Mesendoderm (in vitro differentiated cells): Measurements from ENCODE around the gene RBFA.
A peak's percentile ranks its signal among the peaks of the same experiment; 100 is the strongest.
"Not testable (repeated sequence)": the region's sequence is repeated elsewhere in the genome, so short reads cannot be mapped to it uniquely, and the experiment has no call there.

ENCODE experiments used
- DNase-seq: peaks from one replicate; pipeline ENCODE4 v3.0.0; 2013
- H2AK5ac ChIP-seq: 2 replicates; pipeline ENCODE4 v1.6.1; 2013; ENCODE audit warnings: low read length, inconsistent platforms
- H2BK120ac ChIP-seq: 2 replicates; pipeline ENCODE4 v1.6.1; 2013; ENCODE audit warnings: low read depth, mild to moderate bottlenecking, low read length, moderate library complexity, mixed read lengths
- H2BK15ac ChIP-seq: replicated peaks from 2 replicates; pipeline ENCODE4 v1.6.1; 2013; ENCODE audit warnings: low read depth, mild to moderate bottlenecking, moderate library complexity
- H2BK5ac ChIP-seq: 2 replicates; pipeline ENCODE4 v1.6.1; 2013; ENCODE audit warnings: low read length, inconsistent platforms
- H3K18ac ChIP-seq: 2 replicates; pipeline ENCODE4 v1.6.1; 2013; ENCODE audit warnings: mild to moderate bottlenecking, low read length, mixed read lengths
- H3K23ac ChIP-seq: one replicate; pipeline ENCODE4 v1.6.1; 2013; ENCODE audit warnings: low read length
- H3K27ac ChIP-seq: 2 replicates; pipeline ENCODE4 v1.5.1; 2013; ENCODE audit warnings: low read depth, mild to moderate bottlenecking, inconsistent platforms, low read length, moderate library complexity
- H3K27me3 ChIP-seq: 2 replicates; pipeline ENCODE4 v1.6.1; 2013; ENCODE audit warnings: low read length, control low read depth, mild to moderate bottlenecking, inconsistent platforms; ENCODE audit not compliant: insufficient read depth, poor library complexity
- H3K36me3 ChIP-seq: 2 replicates; pipeline ENCODE4 v1.6.1; 2013; ENCODE audit warnings: low read length, inconsistent platforms; ENCODE audit not compliant: control insufficient read depth, insufficient read depth
- H3K4ac ChIP-seq: one replicate; pipeline ENCODE4 v1.6.1; 2013; ENCODE audit warnings: low read depth, mild to moderate bottlenecking, low read length, moderate library complexity
- H3K4me1 ChIP-seq: 2 replicates; pipeline ENCODE4 v1.6.1; 2013; ENCODE audit warnings: low read depth, low read length, inconsistent platforms; ENCODE audit not compliant: control insufficient read depth
- H3K4me2 ChIP-seq: 2 replicates; pipeline ENCODE4 v1.6.1; 2013; ENCODE audit warnings: low read length
- H3K4me3 ChIP-seq: 2 replicates; pipeline ENCODE4 v1.5.1; 2013; ENCODE audit warnings: mild to moderate bottlenecking, low read length
- H3K56ac ChIP-seq: one replicate; pipeline ENCODE4 v1.6.1; 2013; ENCODE audit warnings: low read length
- H3K79me1 ChIP-seq: 2 replicates; pipeline ENCODE4 v1.6.1; 2013; ENCODE audit warnings: low read length, inconsistent platforms
- H3K79me2 ChIP-seq: 2 replicates; pipeline ENCODE4 v1.6.1; 2013; ENCODE audit warnings: mild to moderate bottlenecking, low read length; ENCODE audit not compliant: control insufficient read depth, insufficient read depth
- H3K9ac ChIP-seq: 2 replicates; pipeline ENCODE4 v1.6.1; 2013; ENCODE audit warnings: low read length, inconsistent platforms
- H4K5ac ChIP-seq: one replicate; pipeline ENCODE4 v1.6.1; 2013; ENCODE audit warnings: low read length
- H4K8ac ChIP-seq: one replicate; pipeline ENCODE4 v1.6.1; 2013; ENCODE audit warnings: low read depth, mild to moderate bottlenecking, control low read depth, low read length, moderate library complexity
- WGBS: extraction: QIAGEN DNeasy Blood & Tissue Kit; methylation state at CpG from one replicate; pipeline ENCODE4 v1.1.7; 2013; ENCODE audit warnings: low lambda C conversion rate, missing lambda C conversion rate; ENCODE audit not compliant: insufficient coverage; ENCODE audit errors: extremely low coverage; 5-methylcytosine and 5-hydroxymethylcytosine counted together

The RBFA gene

GRCh38 chr18:79988451-79989194 is 45.6 kb upstream of the RBFA start, which contains the start of gene TXNL4A:
TSS of gene TXNL4A (minus strand) at chr18:79988563. CDS start at chr18:79988392, 171 bp downstream.
- no CpG with 5 or more reads among the region's 71 CpGs for WGBS
- Histone ChIP-seq H3K4me1 (no peaks in the 10 kb centered on the region), H2BK5ac (no peak within 1 kb of the TSS), H3K56ac (peak within 1 kb of the TSS; percentile 99), H3K36me3 (no peaks in the 10 kb centered on the region), H3K4me3 (peak within 1 kb of the TSS; percentile 96), H3K27me3 (no peaks in the 10 kb centered on the region), H3K18ac (peak within 1 kb of the TSS; percentile 68), H3K4me2 (peak within 1 kb of the TSS; percentile 81), H2AK5ac (no peak within 1 kb of the TSS), H4K8ac (peak within 1 kb of the TSS; percentile 42), H3K23ac (no peak within 1 kb of the TSS), H3K9ac (peak within 1 kb of the TSS; percentile 95), H3K79me2 (peaks cover 44% of the 10 kb centered on the region), H2BK120ac (no peak within 1 kb of the TSS), H4K5ac (peak within 1 kb of the TSS; percentile 71), H3K4ac (peak within 1 kb of the TSS; percentile 41), H3K79me1 (peaks cover 3% of the 10 kb centered on the region), H2BK15ac (no peak within 1 kb of the TSS), H3K27ac (no peak within 1 kb of the TSS)
- DNase-seq, result peak; percentile 87

- no peak overlapping the region for H3K27ac ChIP-seq
- H3K4me3 ChIP-seq, result peak overlapping the region; percentile 58
- no peak overlapping the region for H2BK5ac ChIP-seq
- peak overlapping the region; percentile 22 for H3K4ac ChIP-seq
- no peaks in the 10 kb centered on the region for H3K27me3 ChIP-seq
- H4K5ac ChIP-seq, result no peak overlapping the region
- peak overlapping the region; percentile 99 for H3K56ac ChIP-seq
- no CpG with 5 or more reads among the region's 14 CpGs for WGBS
- H3K36me3 ChIP-seq, result no peaks in the 10 kb centered on the region
- peaks cover 39% of the 10 kb centered on the region for H3K79me2 ChIP-seq
- peaks cover 2% of the 10 kb centered on the region for H3K79me1 ChIP-seq
- H3K4me2 ChIP-seq, result peak overlapping the region; percentile 81
- H3K23ac ChIP-seq, result no peak overlapping the region
- H2BK15ac ChIP-seq, result no peak overlapping the region
- no peak for DNase-seq
- H3K18ac ChIP-seq, result no peak overlapping the region
- H3K9ac ChIP-seq, result peak overlapping the region; percentile 90
- H2AK5ac ChIP-seq, result no peak overlapping the region
- no peaks in the 10 kb centered on the region for H3K4me1 ChIP-seq
- no peak overlapping the region for H2BK120ac ChIP-seq
- H4K8ac ChIP-seq, result peak overlapping the region; percentile 42
Measured at GRCh38 chr18:79989195-79989497, 45.1 kb upstream of the RBFA start.

- no peak overlapping the region for H4K5ac ChIP-seq
- no peak overlapping the region for H2BK5ac ChIP-seq
- H3K79me1 ChIP-seq, result peaks cover 1% of the 10 kb centered on the region
- no peak overlapping the region for H3K56ac ChIP-seq
- no peak overlapping the region for H2BK120ac ChIP-seq
- no peak overlapping the region for H2AK5ac ChIP-seq
- no peak overlapping the region for H3K9ac ChIP-seq
- DNase-seq, result no peak
- no peak overlapping the region for H2BK15ac ChIP-seq
- no peak overlapping the region for H3K4me2 ChIP-seq
- no peak overlapping the region for H4K8ac ChIP-seq
- no peak overlapping the region for H3K27ac ChIP-seq
- no peak overlapping the region for H3K23ac ChIP-seq
- peaks cover 16% of the 10 kb centered on the region for H3K79me2 ChIP-seq
- H3K4ac ChIP-seq, result no peak overlapping the region
- no peak overlapping the region for H3K4me3 ChIP-seq
- H3K4me1 ChIP-seq, result no peaks in the 10 kb centered on the region
- no peaks in the 10 kb centered on the region for H3K36me3 ChIP-seq
- H3K18ac ChIP-seq, result no peak overlapping the region
- no CpG with 5 or more reads among the region's 2 CpGs for WGBS
- no peaks in the 10 kb centered on the region for H3K27me3 ChIP-seq
Measured at GRCh38 chr18:79991494-79991893, 42.7 kb upstream of the RBFA start.

GRCh38 chr18:79999701-80000100 is 34.5 kb upstream of the RBFA start:
- not testable (repeated sequence) for H2BK120ac ChIP-seq, H2AK5ac ChIP-seq, H3K9ac ChIP-seq, H3K27me3 ChIP-seq, H3K36me3 ChIP-seq, H4K5ac ChIP-seq, H3K4me2 ChIP-seq, H3K56ac ChIP-seq, H2BK5ac ChIP-seq, H3K4me3 ChIP-seq, H3K4me1 ChIP-seq, DNase-seq, H2BK15ac ChIP-seq, H3K4ac ChIP-seq, H3K27ac ChIP-seq, H3K79me1 ChIP-seq, H3K79me2 ChIP-seq, H4K8ac ChIP-seq, H3K18ac ChIP-seq, H3K23ac ChIP-seq
- no CpG with 5 or more reads among the region's 2 CpGs for WGBS

DNA sequence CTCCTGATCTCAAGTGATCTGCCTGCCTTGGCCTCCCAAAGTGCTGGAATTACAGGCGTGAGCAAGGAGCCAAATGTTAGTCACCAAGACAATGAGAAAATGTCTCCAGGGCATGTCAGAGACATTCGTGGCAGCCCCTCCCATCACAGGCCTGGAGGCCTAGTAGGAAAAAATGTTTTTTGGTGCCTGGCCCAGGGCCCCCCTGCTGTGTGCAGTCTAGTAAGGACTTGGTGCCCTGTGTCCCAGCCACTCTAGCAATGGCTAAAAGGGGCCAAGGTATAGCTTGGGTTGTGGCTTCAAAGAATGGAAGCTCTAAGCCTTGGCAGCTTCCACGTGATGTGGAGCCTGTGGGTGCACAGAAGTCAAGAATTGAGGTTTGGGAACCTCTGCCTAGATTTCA is 33.4 kb upstream of the RBFA start:
- Histone ChIP-seq H3K4ac (no peak overlapping the region), H3K27ac (no peak overlapping the region), H3K79me1 (no peaks in the 10 kb centered on the region), H3K4me1 (no peaks in the 10 kb centered on the region), H3K23ac (no peak overlapping the region), H3K79me2 (no peaks in the 10 kb centered on the region), H3K27me3 (no peaks in the 10 kb centered on the region), H3K4me3 (no peak overlapping the region), H3K18ac (no peak overlapping the region), H2AK5ac (no peak overlapping the region), H4K8ac (no peak overlapping the region), H2BK5ac (no peak overlapping the region), H2BK120ac (no peak overlapping the region), H3K56ac (no peak overlapping the region), H2BK15ac (no peak overlapping the region), H3K36me3 (no peaks in the 10 kb centered on the region), H3K4me2 (no peak overlapping the region), H4K5ac (no peak overlapping the region), H3K9ac (no peak overlapping the region)
- no CpG with 5 or more reads among the region's 3 CpGs for WGBS
- no peak for DNase-seq

GRCh38 chr18:80002468-80002867 is 31.8 kb upstream of the RBFA start:
- no peak overlapping the region for H2AK5ac ChIP-seq
- H3K4me2 ChIP-seq, result no peak overlapping the region
- no peak overlapping the region for H2BK120ac ChIP-seq
- no peak overlapping the region for H4K8ac ChIP-seq
- no peaks in the 10 kb centered on the region for H3K4me1 ChIP-seq
- no peak overlapping the region for H3K27ac ChIP-seq
- DNase-seq, result no peak
- no peaks in the 10 kb centered on the region for H3K27me3 ChIP-seq
- no peaks in the 10 kb centered on the region for H3K36me3 ChIP-seq
- no peak overlapping the region for H3K18ac ChIP-seq
- no peak overlapping the region for H3K4me3 ChIP-seq
- no peak overlapping the region for H2BK5ac ChIP-seq
- H3K79me2 ChIP-seq, result no peaks in the 10 kb centered on the region
- H3K4ac ChIP-seq, result no peak overlapping the region
- no peak overlapping the region for H4K5ac ChIP-seq
- WGBS, result no CpG with 5 or more reads among the region's 5 CpGs
- H3K9ac ChIP-seq, result no peak overlapping the region
- no peaks in the 10 kb centered on the region for H3K79me1 ChIP-seq
- H2BK15ac ChIP-seq, result no peak overlapping the region
- no peak overlapping the region for H3K56ac ChIP-seq
- H3K23ac ChIP-seq, result no peak overlapping the region
